Measurements from ENCODE around the gene SIK1.
"Not testable (repeated sequence)": the region's sequence is repeated elsewhere in the genome, so short reads cannot be mapped to it uniquely, and the experiment has no call there.

GRCh38 chr21:43412020-43412788, 14.7 kb downstream of the SIK1 start:
- not testable (repeated sequence) for TF ChIP-seq CTCF (IDR thresholded peaks at IDR 0.05); ZFX (IDR thresholded peaks at IDR 0.05; ENCODE audit: borderline replicate concordance)

Measured in 22Rv1 (cell line).